HG02973 (cell line): ENCODE results near the gene STIL.

Experiments
- ATAC-seq: cut with Tn5 transposase; IDR thresholded peaks from one replicate; pipeline ENCODE4 v1.9.1; 2021; ENCODE audit warnings: moderate library complexity; ENCODE audit not compliant: unreplicated experiment

The STIL gene

DNA sequence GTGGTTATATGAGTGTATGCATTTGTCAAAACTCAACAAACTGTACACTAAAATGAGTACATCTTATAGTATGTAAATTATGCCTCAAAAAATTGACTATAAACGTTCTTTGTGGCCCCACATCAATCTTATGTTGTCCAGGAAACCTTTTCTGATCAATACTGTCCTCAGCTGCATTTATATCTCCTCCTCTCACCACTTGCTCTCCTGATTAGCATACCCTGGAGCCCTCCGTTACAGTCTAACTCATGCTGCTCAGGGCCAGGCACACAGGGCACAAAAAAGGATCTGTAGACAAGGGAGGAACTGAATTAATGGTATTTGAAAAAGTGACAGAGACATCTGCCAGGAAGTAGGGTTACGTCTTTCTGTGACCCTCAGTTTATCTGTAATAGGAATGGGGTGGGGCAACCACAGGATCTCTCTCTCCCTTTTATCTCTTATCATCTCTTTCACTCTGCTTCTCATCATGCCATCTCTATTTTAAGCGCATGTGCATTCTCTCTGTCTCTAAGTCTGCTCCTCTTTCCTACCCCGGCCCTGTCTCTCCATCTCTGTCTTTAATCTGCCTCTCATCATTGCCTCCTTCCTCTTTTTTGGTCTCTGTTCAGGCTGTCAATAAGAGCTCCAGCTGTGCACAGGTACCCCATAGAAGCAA lies 74.9 kb downstream of the STIL start:
- no peak for ATAC-seq

DNA sequence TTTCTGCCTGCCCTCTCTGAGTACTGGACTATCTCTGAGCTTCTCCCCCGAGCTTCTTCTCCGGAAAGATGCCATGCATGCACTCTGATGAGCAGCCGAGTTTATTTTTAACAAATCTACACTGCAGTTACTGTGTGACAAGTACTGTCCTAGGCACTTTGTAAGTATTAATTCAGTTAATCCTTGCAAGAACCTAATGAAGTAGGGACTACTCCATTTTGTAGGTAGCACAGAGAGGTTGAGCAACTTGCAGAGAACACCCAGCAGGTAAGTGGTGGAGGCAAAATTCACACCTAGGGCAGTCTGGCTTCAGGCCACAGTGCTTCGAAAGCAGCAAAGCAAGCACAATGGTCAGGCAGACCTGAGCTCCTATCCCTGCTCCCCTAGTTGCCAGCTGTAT lies 78.1 kb downstream of the STIL start:
- no peak for ATAC-seq

DNA sequence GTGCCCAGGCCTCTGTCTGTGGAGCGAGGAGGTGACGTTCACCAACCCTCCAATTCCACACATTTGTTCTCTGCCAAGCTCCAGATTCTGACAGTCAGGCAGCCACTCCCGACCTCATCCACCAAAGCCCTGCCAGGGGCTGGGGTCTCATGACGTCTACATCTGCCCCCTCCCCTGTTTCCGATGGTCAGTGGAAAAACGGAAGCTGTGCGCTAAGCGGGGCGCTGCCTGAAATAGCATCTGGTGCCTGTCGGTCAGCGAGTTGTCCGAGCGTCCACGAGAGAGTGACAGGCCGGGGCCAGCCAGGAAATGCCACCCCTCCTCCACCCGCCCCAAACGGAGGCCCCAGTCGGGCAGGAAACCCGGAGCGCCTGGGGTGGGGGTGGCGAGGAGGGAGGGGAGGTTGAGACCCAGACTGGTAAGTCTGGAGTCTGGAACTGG lies 78.7 kb downstream of the STIL start:
- ATAC-seq, result no peak

DNA sequence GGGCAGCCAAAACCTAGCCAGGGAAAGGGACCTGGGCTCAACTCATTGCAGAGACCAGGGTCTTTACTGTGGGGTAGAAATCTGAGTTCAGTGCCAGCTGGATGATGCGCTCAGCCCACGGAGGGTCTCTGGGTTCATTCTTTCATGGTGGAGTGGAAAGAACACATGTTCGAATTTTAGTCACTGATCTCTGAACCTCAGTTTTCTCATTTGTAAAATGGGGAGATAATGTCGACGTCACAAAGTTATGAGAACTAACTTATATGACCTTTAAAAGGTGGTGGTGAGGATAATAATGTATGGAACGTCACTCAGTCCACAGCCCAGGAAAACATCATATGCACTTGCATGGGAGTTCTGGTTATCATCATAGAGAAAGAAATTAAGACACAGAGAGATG lies 80.8 kb downstream of the STIL start:
- ATAC-seq, result no peak

- ATAC-seq, result no peak
Observed at GRCh38 chr1:47232187-47232874, 81.6 kb downstream of the STIL start, which contains the start of gene TAL1. TAL1 (minus strand) TSS chr1:47232225; CDS start chr1:47225888, 6,337 bp downstream.

- no peak for ATAC-seq
Observed at GRCh38 chr1:47231301-47232186, 82.4 kb downstream of the STIL start.

- no peak for ATAC-seq
Observed at GRCh38 chr1:47230692-47231300, 83.2 kb downstream of the STIL start.

- ATAC-seq, result no peak
Observed at GRCh38 chr1:47229886-47230691, 83.9 kb downstream of the STIL start.

GRCh38 chr1:47229031-47229885 lies 84.7 kb downstream of the STIL start:
- no peak for ATAC-seq

- no peak for ATAC-seq
Observed at GRCh38 chr1:47228644-47229030, 85.3 kb downstream of the STIL start.

GRCh38 chr1:47227341-47228232 lies 86.4 kb downstream of the STIL start:
- no peak for ATAC-seq

GRCh38 chr1:47226839-47227215 lies 87.1 kb downstream of the STIL start:
- no peak for ATAC-seq

- ATAC-seq, result no peak
Observed at GRCh38 chr1:47226121-47226838, 87.7 kb downstream of the STIL start.

GRCh38 chr1:47225430-47226100 lies 88.4 kb downstream of the STIL start:
- no peak for ATAC-seq

- ATAC-seq, result no peak
Observed at GRCh38 chr1:47224676-47225399, 89.1 kb downstream of the STIL start.

- ATAC-seq, result no peak
Observed at GRCh38 chr1:47223921-47224675, 89.8 kb downstream of the STIL start.
